A549 (cell line): ENCODE data around the gene PEAK3.

Experiments used
- CHD2 ChIP-seq: fragments of 150-350 bp; IDR thresholded peaks from 2 replicates; pipeline ENCODE4 v1.6.1; 2014; ENCODE audit warnings: low read length; ENCODE audit not compliant: partially characterized antibody
- SMC3 ChIP-seq: fragments of >200 bp; sonication (Bioruptor Twin); formaldehyde crosslinking; IDR thresholded peaks from 3 replicates; pipeline ENCODE4 v1.6.1; 2018; ENCODE audit warnings: inconsistent platforms

DNA sequence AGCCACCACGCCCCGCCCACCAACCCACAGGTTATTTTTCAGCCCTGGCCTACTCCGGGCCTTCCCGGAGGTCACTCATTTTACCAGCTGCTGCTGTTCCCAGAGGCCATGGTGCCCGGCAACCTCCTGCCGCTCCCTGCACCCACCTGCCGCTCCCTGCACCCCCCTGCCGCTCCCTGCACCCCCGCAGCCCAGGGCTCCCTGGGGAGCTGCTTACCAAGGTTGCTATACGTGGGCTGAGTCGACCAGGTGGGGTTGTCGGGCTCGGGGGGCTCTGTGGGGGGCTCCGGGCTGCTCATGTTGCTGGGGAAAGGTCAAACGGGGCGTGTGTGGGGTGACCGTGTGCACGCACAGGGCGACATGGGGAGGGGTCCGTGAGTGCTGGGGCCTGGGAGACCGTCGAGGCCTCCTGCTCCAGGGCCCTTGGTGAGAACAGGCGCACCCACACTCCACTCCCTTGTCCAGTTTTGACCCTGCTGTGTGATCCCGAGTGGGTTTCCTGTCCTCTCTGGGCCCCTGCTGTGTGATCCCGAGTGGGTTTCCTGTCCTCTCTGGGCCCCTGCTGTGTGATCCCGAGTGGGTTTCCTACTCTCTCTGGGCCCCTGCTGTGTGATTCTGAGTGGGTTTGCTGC lies 1.2 kb downstream of the PEAK3 start:
- TF ChIP-seq CHD2 (no peak), SMC3 (no peak)
